GM21786 (cell line): ENCODE measurements around the gene ACVR2B.
A peak's percentile ranks its signal among the peaks of the same experiment; 100 is the strongest.

Source experiments
- ATAC-seq: cut with Tn5 transposase; IDR thresholded peaks from one replicate; pipeline ENCODE4 v1.9.1; 2021; ENCODE audit not compliant: unreplicated experiment

Gene ACVR2B

GRCh38 chr3:38457111-38458003 is 3.7 kb downstream of the ACVR2B start:
- no peak for ATAC-seq

GRCh38 chr3:38458796-38459498 is 5.3 kb downstream of the ACVR2B start:
- ATAC-seq: no peak

GRCh38 chr3:38459499-38460048 is 5.9 kb downstream of the ACVR2B start:
- ATAC-seq: no peak

- no peak for ATAC-seq
Measured at GRCh38 chr3:38460377-38461270, 6.9 kb downstream of the ACVR2B start.

- ATAC-seq: no peak
Measured at GRCh38 chr3:38465588-38466154, 12.0 kb downstream of the ACVR2B start.

- no peak for ATAC-seq
Measured at GRCh38 chr3:38468765-38469164, 15.1 kb downstream of the ACVR2B start.

- ATAC-seq: no peak
Measured at GRCh38 chr3:38469852-38470251, 16.2 kb downstream of the ACVR2B start.

- ATAC-seq: no peak
Measured at GRCh38 chr3:38471260-38471857, 17.7 kb downstream of the ACVR2B start.

- ATAC-seq: no peak
Measured at GRCh38 chr3:38472342-38472741, 18.7 kb downstream of the ACVR2B start.

- no peak for ATAC-seq
Measured at GRCh38 chr3:38473229-38473628, 19.5 kb downstream of the ACVR2B start.

- ATAC-seq: no peak
Measured at GRCh38 chr3:38474928-38475605, 21.4 kb downstream of the ACVR2B start.

GRCh38 chr3:38475716-38476115 is 22.0 kb downstream of the ACVR2B start:
- ATAC-seq: no peak

- ATAC-seq: no peak
Measured at GRCh38 chr3:38476157-38476756, 22.6 kb downstream of the ACVR2B start.

- no peak for ATAC-seq
Measured at GRCh38 chr3:38477057-38477820, 23.5 kb downstream of the ACVR2B start.

GRCh38 chr3:38477839-38478450 is 24.3 kb downstream of the ACVR2B start:
- no peak for ATAC-seq

GRCh38 chr3:38478901-38479300 is 25.2 kb downstream of the ACVR2B start:
- no peak for ATAC-seq

GRCh38 chr3:38479431-38480092 is 25.9 kb downstream of the ACVR2B start:
- ATAC-seq: peak; percentile 68

GRCh38 chr3:38480093-38480445 is 26.4 kb downstream of the ACVR2B start:
- no peak for ATAC-seq
